GM18499 (cell line): ENCODE data around the gene BCL2L15.
"Not testable (repeated sequence)": the region's sequence is repeated elsewhere in the genome, so short reads cannot be mapped to it uniquely, and the experiment has no call there.

Experiments
- ATAC-seq: cut with Tn5 transposase; IDR thresholded peaks from one replicate; pipeline ENCODE4 v1.9.1; 2021; ENCODE audit warnings: moderate number of reproducible peaks; ENCODE audit not compliant: insufficient read depth, unreplicated experiment

The BCL2L15 gene

DNA sequence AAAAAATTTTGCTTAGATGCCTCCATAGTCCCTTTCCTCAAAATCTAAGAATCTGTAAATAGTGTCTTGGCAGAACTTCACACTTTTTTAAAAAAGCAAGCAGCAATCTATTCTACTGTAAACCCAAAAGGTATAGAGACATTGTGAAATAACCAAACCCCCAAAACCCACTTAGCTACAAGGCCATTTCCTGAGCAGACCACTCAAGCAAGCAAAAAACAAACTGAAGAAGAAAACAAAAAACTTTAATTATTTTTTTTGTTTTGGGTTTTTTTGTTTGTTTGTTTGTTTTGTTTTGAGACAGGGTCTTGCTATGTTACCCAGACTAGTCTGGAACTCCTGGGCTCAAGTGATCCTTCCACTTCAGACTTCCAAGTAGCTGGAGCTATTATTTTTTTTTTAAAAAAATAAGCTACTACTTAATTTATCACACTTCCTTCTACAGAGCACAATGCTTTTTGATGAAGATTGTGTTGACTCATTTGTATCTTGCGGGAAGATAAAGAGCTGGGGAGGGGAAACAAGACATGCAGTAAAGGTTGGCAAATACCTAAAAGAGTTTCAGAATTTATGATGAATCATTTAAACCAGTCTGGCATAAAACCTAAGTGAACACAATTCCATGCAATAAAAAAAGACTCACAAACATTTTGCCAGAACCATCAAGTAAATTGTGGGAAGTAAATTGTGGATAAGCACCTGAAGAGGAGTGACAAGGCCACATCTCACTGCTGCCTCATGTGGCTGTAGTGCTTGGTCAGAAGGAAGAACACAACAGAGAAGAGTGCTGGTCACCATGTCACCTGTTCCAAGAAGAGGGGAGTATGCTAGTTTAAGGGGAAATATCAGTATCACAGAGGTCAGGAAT, 13.1 kb downstream of the BCL2L15 start:
- no peak for ATAC-seq

DNA sequence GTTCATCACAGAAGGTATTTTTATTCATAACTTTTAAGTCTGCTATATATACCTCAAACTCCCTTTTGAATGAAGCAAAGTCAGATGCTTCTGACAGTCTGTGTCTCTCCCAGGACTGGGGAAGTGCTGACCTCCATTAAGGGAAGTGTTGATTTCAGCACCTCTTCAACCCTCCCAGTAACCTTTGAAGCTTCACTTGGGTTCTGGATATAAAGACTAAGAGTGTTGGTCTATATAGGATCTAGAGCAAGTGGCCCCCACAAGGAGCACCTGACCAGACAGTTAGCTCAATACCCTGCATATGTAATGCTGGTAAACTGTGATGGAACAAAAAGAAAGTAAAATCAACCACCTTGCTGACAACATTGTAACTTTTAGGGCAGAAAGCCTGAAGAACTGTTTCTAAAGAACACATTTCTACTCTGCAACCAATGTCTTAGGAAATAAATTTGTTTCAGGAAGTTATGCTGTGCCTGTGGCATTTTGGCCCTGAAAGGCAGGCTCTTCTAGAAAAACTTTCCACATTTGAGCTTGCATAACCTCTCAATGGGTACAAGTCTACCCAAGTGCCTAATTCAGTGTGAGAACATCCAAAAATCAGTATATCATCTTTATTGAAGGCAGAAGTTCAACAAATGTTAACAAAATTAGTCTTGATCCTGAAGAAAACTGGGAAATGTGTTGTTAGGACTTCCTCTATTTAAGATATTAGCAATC, 15.0 kb downstream of the BCL2L15 start:
- ATAC-seq = no peak

DNA sequence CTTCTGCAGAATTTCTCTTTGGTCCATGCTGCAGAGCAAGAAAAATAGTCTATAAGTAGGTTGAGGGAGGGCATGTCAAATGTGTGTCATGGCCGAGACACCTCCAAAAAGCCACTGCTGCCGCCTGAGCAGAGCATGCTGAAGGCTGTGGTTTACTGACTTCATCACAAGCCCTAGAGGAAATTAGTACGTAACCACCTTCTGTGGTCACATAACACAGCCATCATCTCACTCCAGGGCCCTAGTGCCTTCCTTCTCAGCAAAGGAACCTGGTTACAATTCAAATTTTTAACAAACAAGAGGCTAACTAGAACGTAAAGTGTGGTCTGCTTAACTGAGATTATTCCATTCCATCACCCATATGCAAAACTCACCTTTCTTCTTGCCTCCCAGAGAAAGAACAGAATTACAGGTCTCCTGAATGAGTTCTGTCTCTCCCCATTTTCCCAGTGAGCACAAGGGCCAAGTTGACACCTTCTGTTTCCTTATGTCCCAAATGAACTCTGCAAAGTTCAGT, 15.7 kb downstream of the BCL2L15 start, which contains the start of gene PTPN22:
TSS of gene PTPN22 (minus strand) at position 116 of the 517 bp plus-strand sequence.
- ATAC-seq = peak; percentile 76

DNA sequence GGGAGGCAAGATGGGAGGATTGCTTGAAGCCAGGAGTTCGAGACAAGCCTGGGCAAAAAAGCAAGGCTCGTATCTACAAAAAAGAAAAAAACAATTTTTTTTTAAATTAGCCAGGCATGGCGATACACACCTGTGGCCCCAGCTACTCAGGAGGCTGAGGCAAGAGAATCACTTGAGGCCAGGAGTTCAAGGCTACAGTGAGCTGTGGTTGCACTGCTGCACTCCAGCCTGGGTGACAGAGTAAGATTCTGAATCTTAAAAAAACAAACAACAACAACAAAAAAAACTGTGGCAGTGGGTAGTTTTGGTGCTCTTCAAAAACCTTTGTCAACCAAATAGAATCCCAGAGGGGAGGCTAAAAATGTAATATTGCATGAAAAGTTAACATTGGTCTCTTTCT, 16.6 kb downstream of the BCL2L15 start:
- ATAC-seq = no peak

DNA sequence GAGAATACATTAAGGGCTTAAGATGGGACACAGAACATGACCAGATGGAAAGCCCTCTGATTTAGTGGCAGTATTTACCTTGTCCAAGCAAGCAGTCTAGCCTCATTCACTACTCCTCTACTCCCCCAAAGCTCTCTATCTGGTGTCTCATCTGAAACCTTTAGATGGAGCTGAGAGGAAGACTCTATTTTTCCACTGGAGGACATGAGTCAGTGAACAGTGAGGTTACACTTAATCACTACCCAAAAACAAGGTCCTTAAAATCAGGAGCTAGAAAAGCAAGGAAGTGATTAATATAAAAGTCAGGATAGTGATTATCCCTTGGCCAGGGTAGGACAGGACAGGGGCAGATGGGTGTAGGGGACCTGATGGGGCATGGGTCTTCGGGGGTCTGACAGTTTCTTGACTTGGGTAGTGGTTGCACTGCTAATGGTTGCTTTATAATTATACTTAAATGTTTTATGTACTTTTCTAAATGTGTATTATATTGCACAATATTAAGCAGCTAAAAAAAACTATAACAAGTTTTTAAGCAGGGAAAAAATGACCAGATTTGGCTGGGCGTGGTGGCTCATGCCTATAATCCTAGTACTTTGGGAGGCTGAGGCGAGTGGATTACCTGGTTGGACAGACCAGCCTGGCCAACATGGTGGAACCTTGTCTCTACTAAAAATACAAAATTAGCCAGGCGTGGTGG, 18.8 kb downstream of the BCL2L15 start:
- no peak for ATAC-seq

DNA sequence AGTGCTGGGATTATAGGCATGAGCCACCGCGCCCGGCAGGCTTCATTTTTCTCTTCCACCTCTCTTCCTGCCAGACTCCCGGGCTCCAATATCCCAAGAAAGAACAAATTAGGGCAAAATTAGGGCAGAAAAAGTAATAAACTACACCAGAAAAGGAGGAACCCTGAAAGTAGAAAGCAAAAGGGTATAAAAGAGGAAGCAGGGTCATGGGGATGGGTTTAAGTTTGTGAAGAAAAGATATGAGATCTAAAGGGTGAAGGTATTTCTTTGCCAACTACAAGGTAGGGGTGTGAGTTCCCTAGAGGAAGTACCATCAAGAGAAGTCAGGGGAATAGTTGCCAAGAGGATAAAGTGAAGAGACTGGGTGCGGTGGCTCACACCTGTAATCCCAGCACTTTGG, 25.7 kb downstream of the BCL2L15 start:
- ATAC-seq = no peak

DNA sequence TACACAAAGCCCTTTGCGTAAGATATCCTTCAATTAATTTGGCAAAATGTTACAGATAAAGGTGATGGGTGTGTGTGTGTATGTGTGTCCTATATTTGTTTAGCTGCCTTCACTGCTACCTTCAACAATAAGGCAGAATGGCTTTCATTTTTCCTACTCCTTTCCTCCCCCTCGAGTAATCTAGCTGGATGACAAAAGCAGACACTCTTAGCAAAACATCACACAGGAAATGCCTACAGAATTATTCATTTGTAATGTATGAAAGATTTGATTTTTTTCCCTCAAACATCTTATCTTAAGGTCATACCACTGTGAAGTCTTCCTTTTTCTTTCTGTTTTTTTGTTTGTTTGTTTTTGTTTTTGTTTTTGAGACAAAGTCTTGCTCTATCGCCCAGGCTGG, 26.5 kb downstream of the BCL2L15 start:
- ATAC-seq = no peak

DNA sequence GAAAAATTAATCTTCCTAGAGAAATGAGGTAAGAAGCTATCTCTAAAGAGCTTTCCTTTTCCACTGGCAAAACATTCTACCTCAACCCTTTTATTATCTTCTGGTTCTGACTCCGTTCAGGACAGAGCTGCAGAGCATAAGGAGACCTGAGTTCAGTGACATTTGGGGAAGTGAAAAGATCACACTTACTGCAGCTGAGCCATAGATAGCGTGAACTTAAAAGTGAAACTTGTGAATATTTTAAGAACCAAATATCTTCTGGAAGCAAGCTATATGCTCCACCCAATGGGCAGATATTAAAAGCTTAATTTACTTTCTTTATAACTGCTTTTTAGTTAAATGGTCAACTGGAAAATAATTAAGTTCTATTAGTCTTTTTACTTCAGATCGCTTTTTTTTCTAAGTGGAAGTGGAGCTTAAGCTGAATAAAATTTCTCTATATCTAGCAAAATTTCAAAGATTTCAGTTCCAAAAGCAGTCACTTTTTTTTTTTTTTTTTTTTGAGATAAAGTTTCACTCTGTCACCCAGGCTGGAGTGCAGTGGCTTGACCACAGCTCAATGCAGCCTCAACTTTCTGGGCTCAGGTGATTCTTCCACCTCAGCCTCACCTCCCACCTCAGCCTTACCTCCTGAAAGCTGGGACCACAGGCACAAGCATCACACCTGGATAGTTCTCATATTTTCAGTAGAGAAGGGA, 27.8 kb downstream of the BCL2L15 start:
- peak; percentile 86 for ATAC-seq

DNA sequence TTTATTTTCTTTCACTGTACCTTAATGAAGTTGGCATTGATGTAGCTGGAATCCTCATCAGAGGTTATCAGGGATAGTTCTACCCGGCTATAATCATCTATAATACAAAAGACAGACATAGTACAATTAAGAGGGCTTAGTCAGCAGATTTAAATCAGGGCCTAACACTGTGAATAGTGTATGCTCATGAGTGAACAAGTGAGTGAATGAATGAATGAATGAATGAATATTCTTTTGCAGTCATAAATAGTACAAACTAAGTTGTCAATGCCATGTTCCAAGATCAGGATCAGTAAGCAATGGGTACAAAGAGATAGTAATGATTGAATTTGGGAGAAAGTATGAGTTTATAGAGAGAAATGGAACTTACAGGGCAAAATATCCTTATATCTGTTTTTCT, 28.4 kb downstream of the BCL2L15 start:
- no peak for ATAC-seq

DNA sequence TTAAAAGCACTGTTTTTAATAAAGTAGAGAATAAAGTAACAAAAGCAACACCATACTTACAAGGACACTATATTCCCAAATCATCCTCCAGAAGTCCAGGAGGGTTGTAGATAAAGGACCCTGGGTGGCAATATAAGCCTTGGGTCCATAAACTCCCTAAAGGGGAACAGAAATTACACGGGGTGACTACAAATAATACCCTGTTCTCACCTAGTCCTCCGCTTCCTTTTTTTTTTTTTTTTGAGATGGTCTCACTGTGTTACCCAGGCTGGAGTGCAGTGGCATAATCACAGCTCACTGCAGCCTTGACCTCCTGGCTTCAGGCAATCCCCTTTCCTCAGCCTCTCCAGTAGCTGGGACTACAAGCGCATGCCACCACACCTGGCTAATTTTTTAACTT, 29.0 kb downstream of the BCL2L15 start:
- ATAC-seq = no peak

DNA sequence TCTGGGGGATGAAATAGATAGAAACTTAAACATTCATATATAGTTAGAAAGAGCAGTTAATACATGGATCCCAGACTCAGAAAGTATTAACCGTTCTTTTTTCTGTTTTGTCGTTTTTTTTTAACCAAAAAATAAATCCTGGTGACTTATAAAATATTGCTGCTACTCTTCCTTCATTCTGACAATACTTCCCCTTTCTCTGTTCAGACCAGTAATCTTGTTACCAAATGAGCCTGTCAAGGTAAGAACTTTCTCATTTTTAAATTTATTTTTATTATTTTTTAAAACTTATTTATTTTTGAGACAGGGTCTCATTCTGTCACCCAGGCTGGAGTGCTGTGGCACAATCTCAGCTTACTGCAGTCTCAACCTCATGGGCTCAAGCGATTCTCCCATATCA, 29.6 kb downstream of the BCL2L15 start:
- ATAC-seq = no peak

DNA sequence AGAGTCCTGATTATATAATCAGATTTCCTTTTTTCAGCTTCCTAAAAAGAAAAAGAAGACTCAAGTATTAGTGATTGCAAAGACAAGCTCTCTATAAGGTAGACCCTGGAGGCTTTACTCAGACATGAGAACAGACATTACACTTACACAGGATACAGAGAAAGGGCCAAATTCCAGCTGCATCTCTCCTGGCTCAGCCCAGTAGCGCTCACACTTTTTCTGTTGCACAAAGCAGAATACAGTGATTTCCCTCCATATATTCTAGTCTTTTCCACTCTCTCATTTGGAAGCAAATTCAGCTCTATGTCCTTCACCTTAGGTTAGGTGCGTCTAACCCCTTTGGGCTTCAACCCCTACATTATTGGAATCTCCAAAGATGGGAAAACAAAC, 31.0 kb downstream of the BCL2L15 start:
- ATAC-seq = no peak

DNA sequence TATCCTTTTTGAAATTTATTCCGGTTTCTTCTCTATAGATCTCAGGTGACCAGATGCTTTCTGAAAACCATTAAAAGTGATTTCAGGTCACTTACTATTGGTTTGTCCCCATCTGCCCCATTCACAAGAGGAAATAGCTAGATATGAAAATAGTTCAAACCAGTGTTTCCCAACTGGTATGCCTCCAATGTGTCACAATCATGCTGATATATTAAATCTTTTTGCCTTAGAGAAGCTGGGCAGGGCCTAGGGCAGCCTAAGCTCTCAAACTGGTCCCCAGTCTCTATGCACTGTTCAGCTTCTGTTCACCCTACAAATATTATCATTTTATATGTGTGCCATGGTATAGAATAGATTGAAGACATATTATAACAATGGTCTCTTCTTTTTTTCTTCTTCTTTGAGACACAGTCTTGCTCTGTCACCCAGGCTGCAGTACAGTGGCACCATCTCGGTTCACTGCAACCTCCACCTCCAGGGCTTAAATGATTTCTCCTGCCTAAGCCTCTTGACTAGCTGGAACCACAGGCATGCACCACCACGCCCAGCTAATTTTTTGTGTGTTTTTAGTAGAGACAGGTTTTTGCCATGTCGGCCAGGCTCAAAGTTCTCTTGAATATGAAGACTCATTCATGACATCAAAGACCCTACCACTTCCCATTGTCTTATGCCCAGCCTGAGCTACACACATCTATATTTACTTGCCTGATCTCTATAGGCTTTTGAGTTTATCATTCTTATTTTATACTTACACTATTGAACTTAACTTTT, 31.6 kb downstream of the BCL2L15 start:
- ATAC-seq = no peak

DNA sequence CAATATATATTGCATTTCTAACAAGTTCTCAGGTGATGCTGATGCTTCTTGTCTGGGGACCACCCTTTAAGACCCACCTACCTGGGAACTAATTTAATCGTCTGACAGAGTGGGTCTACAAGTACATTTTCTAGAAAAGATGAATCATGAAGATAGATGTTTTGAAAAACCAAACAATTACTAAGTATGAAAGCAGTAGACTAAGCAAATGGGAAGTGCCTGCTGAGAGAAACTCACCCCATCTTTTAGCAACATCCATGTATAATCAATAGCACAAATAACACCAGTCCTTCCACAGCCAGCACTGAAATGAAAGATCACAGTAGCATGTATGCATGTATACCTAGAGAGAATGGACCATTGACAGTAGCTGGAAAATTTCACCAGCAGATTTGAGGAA, 33.1 kb downstream of the BCL2L15 start:
- no peak for ATAC-seq

DNA sequence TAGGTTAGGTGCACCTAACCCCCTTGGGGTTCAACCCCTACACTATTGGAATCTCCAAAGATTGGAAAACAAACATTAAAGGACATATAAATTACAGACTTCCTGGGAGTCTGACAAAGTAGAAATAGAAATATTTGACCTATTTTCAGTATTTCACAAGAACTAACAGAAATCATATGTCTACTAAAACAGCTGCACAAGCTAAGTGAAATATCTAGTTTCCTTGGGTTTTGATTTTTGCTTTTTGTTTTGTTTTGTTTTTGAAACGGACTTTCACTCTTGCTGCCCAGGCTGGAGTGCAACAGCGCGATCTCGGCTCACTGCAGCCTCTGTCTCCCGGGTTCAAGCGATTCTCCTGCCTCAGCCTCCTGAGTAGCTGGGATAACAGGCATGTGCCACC, 34.7 kb downstream of the BCL2L15 start:
- not testable (repeated sequence) for ATAC-seq

DNA sequence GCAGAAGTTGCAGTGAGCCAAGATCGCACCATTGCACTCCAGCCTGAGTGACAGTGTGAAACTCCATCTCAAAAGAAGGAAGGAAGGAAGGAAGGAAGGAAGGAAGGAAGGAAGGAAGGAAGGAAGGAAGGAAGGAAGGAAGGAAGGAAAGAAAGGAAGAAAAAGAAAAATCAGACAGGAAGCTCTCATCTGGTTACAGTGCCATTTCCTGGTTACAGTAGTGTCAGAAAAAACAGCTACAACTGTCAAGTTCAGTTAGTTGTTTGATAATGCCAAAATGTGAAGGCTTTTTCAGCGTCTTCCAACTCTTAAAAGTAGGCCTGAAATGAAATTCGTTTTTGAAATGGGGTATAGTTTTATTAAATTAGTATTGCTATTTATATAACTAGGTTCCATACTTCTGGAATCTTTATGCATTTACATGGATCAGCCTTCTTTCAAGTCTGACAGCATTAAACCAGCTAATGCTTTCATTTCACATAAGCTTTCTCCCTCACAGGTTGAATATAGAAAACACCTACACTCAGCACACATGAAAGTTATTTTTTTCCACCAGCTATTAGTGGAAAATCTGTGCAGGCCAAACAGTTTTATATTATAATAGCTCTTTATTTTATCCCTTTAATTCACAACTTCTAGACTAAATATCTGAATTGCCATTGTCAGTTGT, 37.1 kb downstream of the BCL2L15 start:
- no peak for ATAC-seq

DNA sequence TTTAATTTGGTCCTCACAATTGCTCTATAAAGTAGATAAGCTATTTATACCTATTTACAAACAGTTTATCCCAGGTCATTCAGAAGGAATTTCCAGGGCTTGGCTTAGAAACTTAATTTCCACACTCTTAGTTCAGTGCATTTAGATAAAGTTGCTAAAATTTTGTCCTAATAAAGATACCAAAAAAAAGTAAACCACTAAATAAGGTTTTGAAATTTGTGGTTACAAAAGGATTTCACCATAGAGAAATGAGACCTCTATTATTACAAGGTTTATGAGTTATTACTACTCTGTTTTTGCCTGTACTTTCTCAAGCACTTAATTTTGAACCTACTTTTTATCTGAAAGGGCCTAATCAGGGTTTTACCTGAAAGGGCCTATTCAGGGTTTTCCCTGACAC, 38.3 kb downstream of the BCL2L15 start:
- ATAC-seq = no peak

DNA sequence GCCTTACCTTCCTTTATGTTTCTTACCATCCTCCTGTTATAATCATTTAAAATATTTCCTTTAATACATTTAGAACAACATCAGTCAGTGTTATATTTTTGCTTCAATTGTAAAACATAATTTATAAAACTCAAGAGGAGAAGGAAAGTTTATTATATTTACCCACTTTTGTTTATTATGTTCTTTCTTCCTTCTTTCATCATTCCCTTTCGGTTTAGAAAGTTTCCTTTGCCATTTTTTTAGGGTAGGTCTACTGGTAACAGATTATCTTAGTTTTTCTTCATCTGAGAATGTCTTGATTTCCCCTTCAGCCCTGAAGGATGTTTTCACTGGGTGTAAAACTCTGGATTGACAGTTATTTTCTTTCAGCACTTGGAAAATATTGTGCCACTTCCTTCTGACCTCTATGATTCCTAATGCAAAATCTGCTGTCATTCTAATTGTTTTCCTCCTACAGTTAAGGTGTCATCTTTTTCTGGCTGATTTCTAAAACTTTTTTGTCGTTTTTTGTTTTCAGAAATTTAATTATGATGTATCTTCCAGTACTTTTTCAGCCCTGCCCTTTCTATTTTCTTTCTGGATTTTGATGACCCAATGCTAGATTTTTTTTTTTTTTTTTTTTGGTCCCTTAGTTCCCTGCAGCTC, 40.9 kb downstream of the BCL2L15 start:
- ATAC-seq = no peak

DNA sequence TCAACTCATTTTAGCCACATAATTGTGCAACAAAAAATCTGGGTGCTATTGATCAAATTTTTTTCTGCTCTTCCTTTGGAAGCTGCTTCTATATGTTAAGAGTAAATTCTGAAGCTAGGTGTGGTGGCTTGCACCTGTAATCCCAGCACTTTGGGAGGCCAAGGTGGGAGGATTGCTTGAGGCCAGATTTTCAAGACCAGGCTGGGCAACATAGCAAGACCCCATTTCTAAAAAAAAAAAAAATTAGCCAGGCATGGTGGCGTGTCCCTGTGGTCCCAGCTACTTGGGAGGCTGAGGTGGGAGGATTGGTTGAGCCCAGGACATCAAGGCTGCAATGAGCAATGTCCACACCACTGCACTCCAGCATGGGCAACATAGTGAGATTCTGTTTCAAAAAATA, 50.8 kb downstream of the BCL2L15 start:
- no peak for ATAC-seq
